OCI-LY7 (cell line): ENCODE data around the gene COPZ1. TPM values are rescaled to one million over a fixed set of nuclear protein-coding genes. Genes with fewer than 3 reads are reported as not detected.

Experiments used
- BruUV-seq: library from RNA; stranded (reverse); fragments of 400-500 nt; replicated peaks from 2 replicates; lab custom pipeline; 2021; lab: Mats Ljungman, UMichigan
- CTCF ChIA-PET: fragments of 300-600 bp; sonication (Branson Sonifier 250); formaldehyde crosslinking; loops from one replicate; lab custom pipeline; 2022; ENCODE audit warnings: antibody characterized with exemption; ENCODE audit not compliant: unreplicated experiment; lab: Charles Lee
- POLR2A ChIA-PET: fragments of 300-600 bp; sonication (Branson Sonifier 250); formaldehyde crosslinking; loops from one replicate; lab custom pipeline; 2022; ENCODE audit warnings: antibody characterized with exemption; lab: Charles Lee
- DNase-seq: peaks from one replicate; pipeline ENCODE4 v3.0.0-alpha.2; 2015; ENCODE audit warnings: low spot score
- H2AFZ ChIP-seq: fragments of 200-600 bp; sonication (generic), shearing (Covaris generic); 2 replicates; pipeline ENCODE4 v1.6.1; 2014; ENCODE audit warnings: mild to moderate bottlenecking, antibody characterized with exemption, low read length, moderate library complexity
- H3K27ac ChIP-seq: fragments of 200-600 bp; sonication (generic); 2 replicates; pipeline ENCODE4 v1.5.1; 2014; ENCODE audit warnings: mixed run types, low read depth, mild to moderate bottlenecking, moderate library complexity, low read length, inconsistent platforms; ENCODE audit not compliant: poor library complexity, severe bottlenecking
- H3K36me3 ChIP-seq: fragments of 200-600 bp; sonication (generic); 2 replicates; pipeline ENCODE4 v1.6.1; 2014; ENCODE audit warnings: mild to moderate bottlenecking, antibody characterized with exemption, low read length, moderate library complexity, mixed read lengths; ENCODE audit not compliant: insufficient read depth
- H3K4me1 ChIP-seq: fragments of 200-600 bp; sonication (generic); 2 replicates; pipeline ENCODE4 v1.5.1; 2014; ENCODE audit warnings: mild to moderate bottlenecking, low read length; ENCODE audit not compliant: insufficient read depth, poor library complexity, severe bottlenecking
- H3K4me2 ChIP-seq: fragments of 200-600 bp; sonication (generic); 2 replicates; pipeline ENCODE4 v1.6.1; 2014; ENCODE audit warnings: mild to moderate bottlenecking, low read length
- H3K4me3 ChIP-seq: fragments of 200-600 bp; sonication (generic); 2 replicates; pipeline ENCODE4 v1.5.1; 2014; ENCODE audit warnings: mild to moderate bottlenecking, low read depth, low read length; ENCODE audit not compliant: poor library complexity, severe bottlenecking
- H3K79me2 ChIP-seq: fragments of 200-600 bp; sonication (generic); 2 replicates; pipeline ENCODE4 v1.6.1; 2016; ENCODE audit warnings: low read depth, mild to moderate bottlenecking, low read length, moderate library complexity, mixed read lengths; ENCODE audit not compliant: insufficient read depth
- H3K9me2 ChIP-seq: fragments of 200-600 bp; sonication (generic); 2 replicates; pipeline ENCODE4 v1.6.1; 2016; ENCODE audit warnings: mild to moderate bottlenecking, low read length, mixed read lengths; ENCODE audit not compliant: insufficient read depth
- H3K9me3 ChIP-seq: fragments of 200-600 bp; sonication (generic); 2 replicates; pipeline ENCODE4 v1.6.1; 2014; ENCODE audit warnings: mild to moderate bottlenecking, mixed run types, low read length, mixed read lengths
- H4K20me1 ChIP-seq: fragments of 200-600 bp; sonication (generic); 2 replicates; pipeline ENCODE4 v1.6.1; 2014; ENCODE audit warnings: mild to moderate bottlenecking, antibody characterized with exemption, low read length, moderate library complexity, mixed read lengths; ENCODE audit not compliant: insufficient read depth
- CTCF ChIP-seq: fragments of 200-600 bp; sonication (generic); conservative IDR thresholded peaks from 2 replicates; pipeline ENCODE4 v1.5.1; 2014; ENCODE audit warnings: mild to moderate bottlenecking, antibody characterized with exemption, low read length, moderate library complexity, mixed read lengths
- EZH2phosphoT487 ChIP-seq: fragments of 200-600 bp; sonication (generic); IDR thresholded peaks from 2 replicates; pipeline ENCODE4 v1.6.1; 2018; ENCODE audit warnings: low read depth, borderline replicate concordance, mild to moderate bottlenecking, mixed run types, antibody characterized with exemption, low read length, moderate library complexity, mixed read lengths
- intact Hi-C: fragments of 100-400 bp; cut with micrococcal nuclease; formaldehyde crosslinking; loops from one replicate; pipeline ENCODE4 v1.10.0; 2022; ENCODE audit not compliant: unreplicated experiment
- total RNA-seq, 2 experiments: library from RNA; depleted of rRNA in 1 of 2; stranded (reverse); fragments of >200 nt in 1 of 2; shearing (Covaris generic) in 1 of 2; gene quantifications; 2 replicates each; pipeline ENCODE4 v1.2.3, GENCODE V29; 2014 to 2022

Gene COPZ1
- total RNA-seq, 2 experiments from 2014 or later: 86.0 to 121 TPM

GRCh38 chr12:54374562-54375258 lies 49.8 kb downstream of the COPZ1 start:
- intact Hi-C loops: no loop called here
- H3K4me2 ChIP-seq: no peak overlapping the region
- POLR2A ChIA-PET: interaction anchor here (1.2 kb wide), 1 partner anchor 159 kb away, joined by 3 read pairs; no protein-coding TSS in a partner anchor

GRCh38 chr12:54375259-54375579 lies 50.3 kb downstream of the COPZ1 start:
- no peak overlapping the region for H3K4me2 ChIP-seq

More at GRCh38 chr12:54374562-54375258, 49.8 kb downstream of the COPZ1 start:
- no peaks in the 10 kb centered on the region for H3K9me2 ChIP-seq
- H4K20me1 ChIP-seq: no peaks in the 10 kb centered on the region
- no peak overlapping the region for H2AFZ ChIP-seq
- H3K36me3 ChIP-seq: no peaks in the 10 kb centered on the region
- CTCF ChIA-PET: no interaction called here
- no peak overlapping the region for H3K27ac ChIP-seq
- TF ChIP-seq EZH2phosphoT487: no peak
- TF ChIP-seq CTCF: no peak
- no peaks in the 10 kb centered on the region for H3K79me2 ChIP-seq
- no peak for DNase-seq
- H3K9me3 ChIP-seq: no peaks in the 10 kb centered on the region
- H3K4me1 ChIP-seq: peaks cover 13% of the 10 kb centered on the region
- no TSS peak for BruUV-seq
- H3K4me3 ChIP-seq: no peak overlapping the region

More at GRCh38 chr12:54375259-54375579, 50.3 kb downstream of the COPZ1 start:
- Histone ChIP-seq H3K27ac (no peak overlapping the region), H3K4me1 (peaks cover 17% of the 10 kb centered on the region), H3K36me3 (no peaks in the 10 kb centered on the region), H3K9me2 (no peaks in the 10 kb centered on the region), H2AFZ (no peak overlapping the region), H3K79me2 (no peaks in the 10 kb centered on the region), H3K9me3 (no peaks in the 10 kb centered on the region), H3K4me3 (no peak overlapping the region), H4K20me1 (no peaks in the 10 kb centered on the region)
- DNase-seq: no peak
- intact Hi-C loops: no loop called here
- ChIA-PET CTCF (no interaction called here), POLR2A (interaction anchor here (1.2 kb wide), 1 partner anchor 159 kb away, joined by 3 read pairs; no protein-coding TSS in a partner anchor)
- no TSS peak for BruUV-seq
- TF ChIP-seq CTCF: no peak
- TF ChIP-seq EZH2phosphoT487: no peak
